Fibroblast of villous mesenchyme (primary cell): ENCODE data around the gene NOD2. TPM values are rescaled to one million over a fixed set of nuclear protein-coding genes. Genes with fewer than 3 reads are reported as not detected.

ENCODE experiments used
- DNase-seq: peaks from one replicate; pipeline ENCODE4 v3.0.0-alpha.2; 2010; ENCODE audit warnings: low read depth
- H3K4me3 ChIP-seq: 2 replicates; pipeline ENCODE4 v1.5.1; 2011; ENCODE audit warnings: low read depth, mild to moderate bottlenecking, low read length
- CTCF ChIP-seq: IDR thresholded peaks from 2 replicates; pipeline ENCODE4 v1.5.1; 2012; ENCODE audit warnings: low read depth, mild to moderate bottlenecking, low read length; ENCODE audit not compliant: insufficient read depth
- total RNA-seq: library from RNA; depleted of rRNA; stranded (reverse); fragments of >200 nt; gene quantifications from 2 replicates; pipeline ENCODE4 v1.2.3, GENCODE V29; 2012

NOD2 gene
- total RNA-seq, 1 donor = not detected

GRCh38 chr16:50712956-50713355, 19.6 kb downstream of the NOD2 start:
- no peak for TF ChIP-seq CTCF
- H3K4me3 ChIP-seq = no peak overlapping the region
- DNase-seq = no peak

- H3K4me3 ChIP-seq = no peak overlapping the region
- no peak for DNase-seq
- no peak for TF ChIP-seq CTCF
These were observed 23.7 kb downstream of the NOD2 start for GRCh38 chr16:50717091-50717490.

GRCh38 chr16:50717494-50717893, 24.1 kb downstream of the NOD2 start:
- TF ChIP-seq CTCF = no peak
- no peak overlapping the region for H3K4me3 ChIP-seq
- DNase-seq = no peak

- DNase-seq = peak; percentile 8
These were observed 24.8 kb downstream of the NOD2 start for GRCh38 chr16:50718061-50718760.

GRCh38 chr16:50718761-50719400, 25.5 kb downstream of the NOD2 start:
- no peak overlapping the region for H3K4me3 ChIP-seq
- no peak for TF ChIP-seq CTCF
- no peak for DNase-seq

More at GRCh38 chr16:50718061-50718760, 24.8 kb downstream of the NOD2 start:
- H3K4me3 ChIP-seq = no peak overlapping the region
- TF ChIP-seq CTCF = no peak

GRCh38 chr16:50719401-50720337, 26.3 kb downstream of the NOD2 start:
- no peak for TF ChIP-seq CTCF
- no peak overlapping the region for H3K4me3 ChIP-seq
- no peak for DNase-seq
